ENCODE measurements around the gene LRP1B.

- no peak for TF ChIP-seq CTCF (IDR thresholded peaks at IDR 0.05)
- no peak for TF ChIP-seq POLR2A (IDR thresholded peaks at IDR 0.05)
Observed at GRCh38 chr2:142076317-142076716, 54.5 kb downstream of the LRP1B start.

Data from right lobe of liver (tissue), 4 donors.